Measurements from ENCODE around the gene LYRM7.
"Not testable (repeated sequence)": the region's sequence is repeated elsewhere in the genome, so short reads cannot be mapped to it uniquely, and the experiment has no call there.

Gene LYRM7

DNA sequence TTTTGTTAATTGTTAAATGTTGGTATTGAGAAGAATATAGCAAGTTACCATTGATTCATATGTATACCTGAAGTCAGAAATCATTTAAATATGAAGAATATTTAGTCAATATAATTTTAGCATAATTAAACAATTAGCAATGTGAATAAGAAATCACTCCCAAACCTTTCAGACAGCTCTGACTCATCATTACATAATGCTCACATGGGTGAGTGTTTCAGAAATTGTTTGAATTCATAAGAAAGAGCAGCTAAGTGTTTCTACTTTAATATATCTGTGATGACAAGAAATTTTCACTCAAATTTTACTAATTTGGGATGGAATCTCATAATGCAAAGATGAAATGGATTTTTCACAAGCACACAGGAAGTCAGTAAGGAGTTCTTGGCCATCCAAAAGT, 51.1 kb downstream of the LYRM7 start:
- DNase-seq = peak; percentile 34

GRCh38 chr5:131222731-131223130, 52.0 kb downstream of the LYRM7 start:
- DNase-seq = no peak

DNA sequence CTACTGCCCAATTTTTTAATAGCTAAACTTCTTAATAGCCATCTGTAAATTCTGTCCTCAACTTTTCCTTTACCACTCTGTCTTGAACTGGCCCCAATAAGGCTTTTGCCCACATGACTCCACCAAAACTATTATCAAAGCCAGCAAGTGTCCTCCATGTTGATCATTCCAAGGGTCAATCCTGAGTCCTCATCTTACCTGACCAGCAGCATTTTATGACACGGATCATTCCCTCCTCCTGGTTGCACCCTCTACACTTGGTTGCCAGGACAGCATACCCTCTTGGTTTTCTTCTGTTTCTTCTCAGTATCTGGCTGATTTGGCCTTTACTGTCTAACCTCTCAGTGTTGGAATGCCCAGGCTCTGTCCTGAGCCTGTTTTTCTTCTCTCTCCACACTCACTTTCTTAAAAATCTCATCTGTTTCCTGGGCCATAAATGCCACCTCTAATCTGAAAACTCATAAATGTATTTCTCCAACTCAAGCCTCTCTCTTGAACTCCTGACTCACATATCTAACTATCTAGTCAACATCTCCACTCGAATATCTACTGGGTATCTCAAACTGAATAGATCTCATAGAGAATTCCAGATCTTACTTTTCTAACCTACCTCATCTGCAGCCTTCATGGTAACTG, 53.1 kb downstream of the LYRM7 start:
- DNase-seq = no peak

- DNase-seq = no peak
Observed at GRCh38 chr5:131224387-131225201, 53.9 kb downstream of the LYRM7 start.

DNA sequence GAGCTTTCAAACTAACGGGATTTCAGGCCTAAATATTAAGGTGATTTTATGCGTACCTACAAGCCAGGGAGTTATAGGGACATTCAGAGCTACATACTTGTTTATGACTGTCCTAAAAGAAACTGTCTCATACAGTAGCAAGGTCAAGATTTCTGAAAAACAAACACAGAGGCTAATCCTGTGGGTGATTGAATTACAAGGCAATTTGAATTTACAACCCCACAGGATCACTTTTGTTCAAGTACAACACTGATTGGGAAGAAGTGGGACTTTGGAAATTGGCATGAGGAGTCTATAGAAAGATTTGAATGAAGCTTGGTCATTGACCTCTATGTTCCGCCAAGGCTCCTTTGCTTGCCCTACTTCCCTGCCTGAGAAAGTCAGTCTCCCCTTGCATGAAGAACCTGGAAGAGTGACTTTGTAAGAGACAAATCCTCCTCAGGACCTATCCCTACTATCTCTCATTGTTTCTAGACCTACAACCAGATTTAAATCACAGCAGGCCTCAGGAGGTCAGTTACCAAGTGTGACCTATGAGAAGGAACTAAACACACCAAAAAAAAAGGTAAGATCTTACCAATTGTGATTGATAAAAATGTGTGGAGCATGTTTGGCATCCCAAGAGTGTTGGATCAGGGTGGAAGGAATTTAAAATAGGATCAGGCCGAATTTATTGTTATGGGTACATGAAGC, 54.7 kb downstream of the LYRM7 start:
- no peak for DNase-seq

GRCh38 chr5:131226899-131227298, 56.2 kb downstream of the LYRM7 start:
- no peak for DNase-seq

GRCh38 chr5:131228646-131229045, 57.9 kb downstream of the LYRM7 start:
- no peak for DNase-seq

DNA sequence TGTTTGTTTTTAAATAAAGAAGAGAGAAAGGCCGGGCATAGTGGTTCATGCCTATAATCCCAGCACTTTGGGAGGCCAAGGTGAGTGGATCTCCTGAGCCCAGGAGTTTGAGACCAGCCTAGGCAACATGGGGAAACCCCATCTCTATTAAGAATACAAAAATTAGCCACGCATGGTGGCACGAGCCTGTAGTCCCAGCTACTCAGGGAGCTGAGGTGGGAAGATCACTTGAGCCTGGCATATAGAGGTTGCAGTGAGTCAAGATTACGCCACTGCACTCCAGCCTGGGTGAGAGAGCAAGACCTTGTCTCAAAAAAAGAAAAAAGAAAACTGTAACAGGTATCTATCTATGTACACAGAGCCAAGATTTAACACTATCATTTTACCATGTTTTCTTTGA, 58.9 kb downstream of the LYRM7 start:
- no peak for DNase-seq

GRCh38 chr5:131230406-131230805, 59.7 kb downstream of the LYRM7 start:
- DNase-seq = no peak

DNA sequence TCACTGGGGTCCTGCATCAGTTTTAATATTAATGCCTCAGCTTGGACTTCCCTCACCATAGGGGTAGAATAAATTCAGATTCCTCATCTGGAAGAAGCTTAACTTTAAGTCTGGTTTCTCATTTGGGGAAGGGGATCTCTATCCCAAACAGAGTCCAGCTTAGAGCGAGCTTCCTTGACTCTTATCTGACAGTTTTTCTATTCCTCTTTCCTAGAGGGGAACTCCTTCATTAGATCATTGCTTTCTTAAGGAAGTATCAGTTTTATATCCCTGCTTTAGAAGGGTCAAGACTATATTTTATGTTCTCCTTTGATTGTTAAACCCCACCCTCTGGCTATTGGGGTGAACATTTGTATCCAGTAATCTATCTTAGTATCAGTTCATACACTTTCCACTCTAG, 68.9 kb downstream of the LYRM7 start:
- DNase-seq = no peak

- peak; percentile 85 for DNase-seq
Observed at GRCh38 chr5:131242728-131243255, 72.0 kb downstream of the LYRM7 start.

DNA sequence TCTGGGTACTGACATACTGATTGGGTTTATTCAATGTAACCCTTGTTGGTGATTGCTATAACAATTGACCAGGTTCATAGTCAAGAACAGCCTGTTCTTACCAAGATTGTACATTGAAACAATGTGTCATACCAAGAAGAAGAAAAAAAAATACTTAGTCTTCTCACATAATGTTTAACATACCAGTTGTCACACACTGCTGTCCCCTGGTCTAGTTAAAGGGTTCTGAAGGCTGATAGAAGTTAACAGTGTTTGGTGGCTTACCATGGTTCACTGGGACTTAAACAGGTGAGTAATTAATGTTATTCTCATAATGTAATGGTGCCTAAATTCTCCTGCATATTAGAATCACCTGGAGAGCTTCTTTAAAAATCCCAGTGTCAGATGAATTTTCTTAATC, 74.6 kb downstream of the LYRM7 start:
- no peak for DNase-seq

GRCh38 chr5:131245948-131246347, 75.2 kb downstream of the LYRM7 start:
- DNase-seq = no peak

DNA sequence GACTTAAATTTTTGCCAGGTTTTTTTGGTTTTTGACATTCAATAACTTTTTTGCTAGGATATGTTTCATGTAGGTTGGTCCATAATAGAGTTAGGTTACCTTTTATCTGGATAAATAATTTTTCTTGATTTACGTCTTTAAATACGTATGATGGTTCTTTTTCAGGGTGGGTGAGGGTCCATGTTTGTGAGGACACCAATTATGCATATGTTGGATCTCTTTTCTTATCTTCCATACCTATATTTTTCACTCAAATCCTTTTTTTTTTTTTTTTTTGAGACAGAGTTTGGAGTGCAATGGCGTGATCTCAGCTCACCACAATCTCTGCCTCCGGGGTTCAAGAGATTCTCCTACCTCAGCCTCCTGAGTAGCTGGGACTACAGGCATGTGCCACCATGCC, 75.8 kb downstream of the LYRM7 start:
- DNase-seq = no peak

DNA sequence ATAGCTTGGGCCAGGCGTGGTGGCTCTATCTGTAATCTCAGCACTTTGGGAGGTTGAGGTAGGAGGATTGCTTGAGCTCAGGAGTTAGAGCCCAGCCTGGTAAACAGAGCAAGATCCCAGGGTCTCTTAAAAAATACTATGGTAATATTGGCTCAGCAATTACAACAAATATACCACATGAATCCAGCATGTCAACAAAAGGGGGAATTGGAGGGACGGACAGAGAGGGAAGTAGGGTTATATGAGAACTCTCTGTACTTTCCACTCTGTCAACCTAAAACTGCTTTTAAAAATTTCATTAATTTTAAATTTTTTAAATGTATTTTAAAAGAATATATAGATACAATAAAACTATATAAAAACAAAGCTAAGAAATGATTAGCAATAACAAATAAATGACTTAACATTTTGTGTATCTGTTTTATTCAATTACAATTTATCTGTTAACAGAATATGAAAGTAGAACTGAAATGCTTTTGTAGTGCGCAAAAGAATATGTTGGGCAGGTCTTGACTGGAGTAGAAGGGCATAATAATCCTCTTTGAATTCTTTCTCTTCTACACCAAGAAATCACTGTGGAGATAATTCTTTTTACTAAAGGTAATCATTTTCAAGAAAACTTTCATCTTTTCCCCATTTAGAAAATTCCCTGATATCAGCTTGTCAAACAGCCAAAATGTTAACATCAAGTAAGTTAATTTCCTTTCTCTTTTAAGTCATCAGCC, 80.2 kb downstream of the LYRM7 start:
- no peak for DNase-seq

- DNase-seq = no peak
Observed at GRCh38 chr5:131252824-131253171, 82.1 kb downstream of the LYRM7 start.

- not testable (repeated sequence) for DNase-seq
Observed at GRCh38 chr5:131254025-131254424, 83.3 kb downstream of the LYRM7 start.

DNA sequence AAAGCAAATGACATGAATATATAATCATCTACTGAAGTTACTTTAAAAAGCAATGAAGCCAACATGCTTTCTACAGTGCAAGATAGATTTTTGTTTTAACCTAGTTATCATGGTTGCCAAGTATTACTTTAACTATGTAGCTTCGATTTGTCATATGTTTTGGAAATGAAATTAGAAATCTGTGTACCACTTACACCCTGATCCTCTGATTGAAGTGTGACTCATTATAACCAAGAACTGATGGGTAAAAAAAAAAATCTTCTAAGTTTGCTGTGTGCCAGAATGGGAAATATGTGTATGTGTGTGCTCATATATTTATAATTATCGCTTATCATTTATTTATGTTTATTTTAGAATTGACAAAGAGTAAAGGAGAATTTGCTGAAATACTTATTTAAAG, 84.0 kb downstream of the LYRM7 start:
- DNase-seq = no peak

Measured in fibroblast of skin of right quadriceps (primary cell).